ENCODE data around the gene CEP192. TPM values are rescaled to one million over a fixed set of nuclear protein-coding genes. Genes with fewer than 3 reads are reported as not detected.
"Not testable (repeated sequence)": the region's sequence is repeated elsewhere in the genome, so short reads cannot be mapped to it uniquely, and the experiment has no call there.

The CEP192 gene, protein sequence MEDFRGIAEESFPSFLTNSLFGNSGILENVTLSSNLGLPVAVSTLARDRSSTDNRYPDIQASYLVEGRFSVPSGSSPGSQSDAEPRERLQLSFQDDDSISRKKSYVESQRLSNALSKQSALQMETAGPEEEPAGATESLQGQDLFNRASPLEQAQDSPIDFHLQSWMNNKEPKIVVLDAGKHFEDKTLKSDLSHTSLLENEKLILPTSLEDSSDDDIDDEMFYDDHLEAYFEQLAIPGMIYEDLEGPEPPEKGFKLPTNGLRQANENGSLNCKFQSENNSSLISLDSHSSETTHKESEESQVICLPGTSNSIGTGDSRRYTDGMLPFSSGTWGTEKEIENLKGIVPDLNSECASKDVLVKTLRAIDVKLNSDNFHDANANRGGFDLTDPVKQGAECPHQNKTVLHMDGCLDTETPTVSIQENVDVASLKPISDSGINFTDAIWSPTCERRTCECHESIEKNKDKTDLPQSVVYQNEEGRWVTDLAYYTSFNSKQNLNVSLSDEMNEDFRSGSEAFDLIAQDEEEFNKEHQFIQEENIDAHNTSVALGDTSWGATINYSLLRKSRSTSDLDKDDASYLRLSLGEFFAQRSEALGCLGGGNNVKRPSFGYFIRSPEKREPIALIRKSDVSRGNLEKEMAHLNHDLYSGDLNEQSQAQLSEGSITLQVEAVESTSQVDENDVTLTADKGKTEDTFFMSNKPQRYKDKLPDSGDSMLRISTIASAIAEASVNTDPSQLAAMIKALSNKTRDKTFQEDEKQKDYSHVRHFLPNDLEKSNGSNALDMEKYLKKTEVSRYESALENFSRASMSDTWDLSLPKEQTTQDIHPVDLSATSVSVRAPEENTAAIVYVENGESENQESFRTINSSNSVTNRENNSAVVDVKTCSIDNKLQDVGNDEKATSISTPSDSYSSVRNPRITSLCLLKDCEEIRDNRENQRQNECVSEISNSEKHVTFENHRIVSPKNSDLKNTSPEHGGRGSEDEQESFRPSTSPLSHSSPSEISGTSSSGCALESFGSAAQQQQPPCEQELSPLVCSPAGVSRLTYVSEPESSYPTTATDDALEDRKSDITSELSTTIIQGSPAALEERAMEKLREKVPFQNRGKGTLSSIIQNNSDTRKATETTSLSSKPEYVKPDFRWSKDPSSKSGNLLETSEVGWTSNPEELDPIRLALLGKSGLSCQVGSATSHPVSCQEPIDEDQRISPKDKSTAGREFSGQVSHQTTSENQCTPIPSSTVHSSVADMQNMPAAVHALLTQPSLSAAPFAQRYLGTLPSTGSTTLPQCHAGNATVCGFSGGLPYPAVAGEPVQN (N-terminal part only)
- total RNA-seq: 22.6 TPM

DNA sequence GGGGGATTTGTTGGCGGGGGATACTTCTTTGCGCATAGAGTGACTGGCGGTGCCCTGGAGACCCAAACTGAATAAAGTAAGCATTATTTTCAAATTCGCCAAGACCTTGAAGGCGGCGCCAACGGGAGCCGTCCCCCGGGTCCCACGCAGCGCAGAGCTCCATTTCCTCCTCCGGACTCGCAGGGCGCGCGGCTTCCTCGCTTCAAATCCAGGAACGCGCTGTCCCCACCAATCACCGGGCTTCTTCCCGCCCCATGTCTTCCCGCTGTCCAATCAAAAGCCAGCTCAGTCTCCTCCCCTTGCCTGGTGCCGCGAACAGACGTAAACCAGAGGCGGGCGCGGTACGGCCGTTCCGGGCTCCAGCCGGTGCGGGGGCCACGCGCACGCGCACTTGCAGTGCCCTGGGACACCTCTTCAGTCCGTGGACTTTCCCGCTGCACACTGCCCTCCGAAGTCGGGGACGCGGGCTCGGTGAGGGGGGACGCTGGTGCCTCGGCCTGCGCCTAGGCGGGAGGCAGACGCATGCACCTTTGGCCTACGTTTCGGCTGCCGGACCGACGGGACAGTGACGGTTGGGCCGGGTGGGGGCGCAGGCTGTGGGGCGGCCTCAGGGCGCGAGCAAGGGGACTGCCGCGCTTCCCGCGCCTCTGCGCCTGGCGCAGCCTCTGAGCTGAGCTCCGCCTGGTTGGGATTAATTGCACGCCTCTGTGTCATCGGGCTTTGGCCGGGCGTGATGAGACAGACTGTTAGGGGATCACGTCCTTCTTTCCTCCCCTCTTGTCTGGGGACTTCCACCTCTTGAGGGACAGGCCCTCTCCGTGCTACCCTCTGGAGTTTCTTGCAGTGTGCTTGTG, at the start of gene CEP192:
Gene CEP192, plus strand, starts transcription at position 396 of the 854 bp plus-strand sequence. CDS start 8,063 bp downstream, outside the sequence.
- DNase-seq (ENCODE audit: low spot score): peak; percentile 99

DNA sequence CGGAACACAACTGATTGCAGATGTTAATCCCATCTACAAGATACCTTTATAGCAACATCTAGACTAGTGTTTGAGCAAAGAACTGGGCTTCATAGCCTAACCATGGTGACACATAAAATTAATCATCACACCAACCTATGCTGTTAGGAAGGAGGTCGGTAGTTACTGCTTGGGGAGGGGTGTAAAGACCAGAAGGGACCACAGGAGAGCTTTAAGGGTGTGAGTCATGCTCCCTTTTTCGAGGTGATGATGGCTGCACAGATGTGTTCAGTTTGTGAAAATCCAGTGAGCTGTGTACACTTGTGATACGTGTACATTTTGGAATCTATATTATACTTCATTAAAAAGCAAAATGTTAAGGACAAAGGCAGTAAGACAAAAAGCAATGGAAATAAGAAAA, 47.9 kb upstream of the CEP192 start:
- no peak for DNase-seq (ENCODE audit: low spot score)

GRCh38 chr18:12944709-12945108, 46.5 kb upstream of the CEP192 start:
- peak; percentile 71 for DNase-seq (ENCODE audit: low spot score)

- peak; percentile 18 for DNase-seq (ENCODE audit: low spot score)
Measured at GRCh38 chr18:12946549-12947284, 44.4 kb upstream of the CEP192 start.

DNA sequence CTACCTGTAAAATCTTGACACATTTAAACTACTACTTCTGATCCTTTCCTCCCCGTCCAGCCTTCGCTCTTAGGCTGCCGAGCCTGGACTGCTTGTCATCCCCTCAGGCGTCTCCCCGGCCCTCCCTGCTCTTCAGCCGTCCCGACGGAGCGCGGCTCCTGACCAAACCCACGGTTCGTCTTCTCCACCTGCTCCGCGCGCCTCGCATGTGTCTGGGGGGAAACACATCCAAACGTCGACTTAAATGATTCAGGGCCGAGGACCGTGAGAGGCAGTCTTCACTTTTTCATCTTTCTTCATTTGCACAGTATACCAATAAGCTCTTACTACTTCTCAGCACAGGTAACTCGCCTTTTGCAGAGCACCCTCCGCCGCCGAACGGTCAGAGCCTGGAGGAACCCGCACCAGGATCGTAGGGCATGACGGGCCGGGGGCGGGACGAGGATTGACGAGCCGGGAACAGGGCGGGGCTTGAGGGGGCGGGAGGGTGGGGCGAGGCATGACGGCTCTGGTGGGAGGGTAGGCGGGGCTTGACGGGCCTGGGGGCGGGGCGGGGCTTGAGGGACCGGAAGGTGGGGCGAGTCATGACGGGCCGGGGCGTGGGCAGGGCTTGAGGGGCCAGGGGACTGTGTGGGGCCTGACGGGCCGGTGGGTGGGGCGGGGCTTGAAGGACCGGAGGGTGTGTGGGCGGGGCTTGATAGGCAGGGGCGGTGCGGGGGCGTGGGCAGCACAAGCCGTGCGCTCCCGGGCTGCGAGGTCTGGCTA, 43.7 kb upstream of the CEP192 start, which contains the start of gene SEH1L:
Gene SEH1L, plus strand, starts transcription at position 727 of the 765 bp plus-strand sequence. CDS start 111 bp downstream, outside the sequence.
- peak; percentile 99 for DNase-seq (ENCODE audit: low spot score)

GRCh38 chr18:12948050-12948804, 42.9 kb upstream of the CEP192 start:
- DNase-seq (ENCODE audit: low spot score): peak; percentile 96

- DNase-seq (ENCODE audit: low spot score): no peak
Measured at GRCh38 chr18:12958478-12958877, 32.7 kb upstream of the CEP192 start.

DNA sequence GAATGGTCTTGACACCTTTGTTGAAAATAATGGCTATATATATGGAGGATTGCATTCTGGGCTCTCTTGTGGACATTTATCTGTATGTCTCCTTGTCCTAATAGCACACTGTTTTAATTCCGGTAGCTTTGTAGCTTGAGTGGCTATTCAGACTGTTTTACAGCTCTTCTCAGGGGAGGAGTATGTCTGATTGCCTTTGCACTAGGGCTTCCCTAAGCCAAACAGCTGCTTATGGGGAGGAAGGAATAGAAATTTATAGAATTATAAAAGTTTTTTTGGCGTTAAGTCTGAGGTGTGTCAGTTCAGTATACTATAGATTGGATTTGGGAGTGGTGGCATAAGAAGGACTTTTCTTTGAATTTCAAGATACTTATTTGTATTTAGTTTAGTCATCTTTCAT, 30.8 kb upstream of the CEP192 start:
- no peak for DNase-seq (ENCODE audit: low spot score)

DNA sequence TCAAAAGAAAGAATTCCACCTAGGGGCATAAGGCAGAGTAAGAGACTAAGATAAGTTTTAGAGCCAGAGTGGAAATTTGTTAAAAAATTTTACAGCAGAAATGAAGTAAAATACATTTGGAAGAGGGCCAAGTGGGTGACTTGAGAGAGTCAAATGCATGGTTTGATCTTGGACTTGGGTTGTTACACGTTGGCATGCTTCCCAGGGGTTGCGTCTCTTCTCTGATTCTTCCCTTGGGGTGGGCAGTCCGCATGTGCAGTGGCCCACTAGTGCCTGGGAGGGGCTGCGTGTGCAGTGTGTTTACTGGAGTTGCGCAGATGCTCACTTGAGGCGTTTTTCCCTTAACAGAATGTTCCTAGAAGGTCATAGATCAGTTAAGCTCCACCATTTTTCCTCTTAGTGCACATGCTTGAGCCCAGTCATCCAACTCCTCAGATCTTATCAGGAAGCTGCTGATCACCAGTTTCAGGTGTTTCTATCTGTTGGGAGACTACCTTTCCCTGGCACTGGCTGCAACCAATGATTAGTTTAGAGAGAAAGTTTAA, 30.2 kb upstream of the CEP192 start:
- no peak for DNase-seq (ENCODE audit: low spot score)

GRCh38 chr18:12963069-12963468, 28.1 kb upstream of the CEP192 start:
- no peak for DNase-seq (ENCODE audit: low spot score)

DNA sequence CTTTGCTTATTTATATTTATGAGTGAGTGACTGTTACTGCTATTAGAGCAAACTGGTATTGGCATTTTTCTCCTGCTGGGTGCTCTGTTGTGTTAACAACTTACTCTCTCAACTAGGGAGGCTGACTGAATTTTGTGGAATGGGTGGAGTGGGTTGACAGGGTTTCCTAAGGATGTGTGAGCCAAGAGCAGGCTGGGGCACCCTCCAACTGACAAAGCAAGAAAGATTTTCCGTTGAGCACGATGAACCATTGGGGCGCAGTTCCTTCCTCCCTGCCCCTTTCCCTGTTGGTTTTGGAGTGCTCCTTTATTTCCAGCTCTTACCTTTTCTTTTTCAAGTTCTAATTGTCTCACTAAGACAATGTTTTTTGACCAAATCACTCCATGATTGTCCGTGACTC, 23.0 kb upstream of the CEP192 start:
- no peak for DNase-seq (ENCODE audit: low spot score)

- no peak for DNase-seq (ENCODE audit: low spot score)
Measured at GRCh38 chr18:12968619-12969018, 22.5 kb upstream of the CEP192 start.

- DNase-seq (ENCODE audit: low spot score): no peak
Measured at GRCh38 chr18:12973562-12974213, 17.5 kb upstream of the CEP192 start.

- DNase-seq (ENCODE audit: low spot score): no peak
Measured at GRCh38 chr18:12975488-12975887, 15.7 kb upstream of the CEP192 start.

GRCh38 chr18:12976305-12976704, 14.9 kb upstream of the CEP192 start:
- no peak for DNase-seq (ENCODE audit: low spot score)

DNA sequence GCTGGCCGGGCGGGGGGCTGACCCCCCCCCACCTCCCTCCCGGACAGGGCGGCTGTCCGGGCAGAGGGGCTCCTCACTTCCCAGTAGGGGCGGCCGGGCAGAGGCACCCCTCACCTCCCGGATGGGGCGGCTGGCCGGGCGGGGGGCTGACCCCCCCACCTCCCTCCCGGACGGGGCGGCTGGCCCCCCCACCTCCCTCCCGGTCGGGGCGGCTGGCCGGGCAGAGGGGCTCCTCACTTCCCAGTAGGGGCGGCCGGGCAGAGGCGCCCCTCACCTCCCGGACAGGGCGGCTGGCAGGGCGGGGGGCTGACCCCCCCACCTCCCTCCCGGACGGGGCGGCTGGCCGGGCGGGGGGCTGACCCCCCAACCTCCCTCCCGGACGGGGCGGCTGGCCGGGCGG, 11.1 kb upstream of the CEP192 start:
- not testable (repeated sequence) for DNase-seq (ENCODE audit: low spot score)

DNA sequence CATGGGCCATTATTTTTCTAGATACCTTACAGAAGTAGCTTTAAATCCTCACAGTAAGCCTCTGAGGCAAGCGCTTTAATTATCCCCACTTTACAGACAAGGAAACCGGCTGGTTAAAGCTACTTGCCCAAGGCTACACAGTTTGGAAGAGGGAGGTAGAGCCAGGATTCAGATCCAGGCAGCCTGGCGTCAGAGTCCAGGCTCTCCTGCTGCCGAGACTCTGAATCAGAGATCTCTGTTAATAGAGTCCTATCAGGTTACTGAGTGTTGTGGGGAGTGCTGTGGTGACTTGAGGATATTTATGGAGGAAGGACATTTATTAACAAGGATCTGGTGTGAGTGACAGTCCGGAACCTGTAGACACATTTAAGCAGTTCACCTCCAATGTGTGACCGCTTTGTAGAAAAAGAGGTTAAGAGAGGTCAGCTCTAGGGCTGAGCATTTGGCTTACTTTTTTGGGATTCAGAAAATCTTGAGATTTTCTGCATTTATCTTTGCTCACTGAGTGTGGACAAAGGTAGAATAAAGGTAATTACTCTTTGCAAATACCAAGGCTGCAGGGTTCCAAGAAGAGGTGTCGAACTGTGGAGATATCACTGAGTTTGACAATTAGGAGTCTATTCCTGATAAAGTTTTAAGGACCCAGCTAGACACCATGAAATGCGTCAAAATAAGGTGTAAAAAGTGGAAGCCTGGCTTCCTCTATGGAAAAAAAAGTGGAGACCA, 1.6 kb upstream of the CEP192 start:
- DNase-seq (ENCODE audit: low spot score): no peak

Data from mucosa of gallbladder (tissue), 1 donor.